Activated T-cell treated with anti-CD3 and anti-CD28 coated beads for 24 hours (primary cell): ENCODE data around the gene ISG15.

Source experiments
- DNase-seq: peaks from one replicate; pipeline ENCODE4 v3.0.0-alpha.2; 2020; ENCODE audit warnings: low read depth

Gene ISG15

GRCh38 chr1:1061682-1062345 is 48.5 kb downstream of the ISG15 start:
- DNase-seq = no peak

GRCh38 chr1:1062348-1063163 is 49.3 kb downstream of the ISG15 start:
- DNase-seq = no peak

- no peak for DNase-seq
These were observed 50.1 kb downstream of the ISG15 start for GRCh38 chr1:1063261-1063944.
